Natural killer cell (primary cell): Measurements from ENCODE around the gene CLEC3B. TPM values are rescaled to one million over a fixed set of nuclear protein-coding genes. Genes with fewer than 3 reads are reported as not detected.
A peak's percentile ranks its signal among the peaks of the same experiment; 100 is the strongest.

Source experiments
- ATAC-seq, 3 donors: fragments of 150-1000 bp in 2 of 3; fragments of 200-7000 bp in 1 of 3; cut with Tn5 transposase; 1 replicate in 1 of 3; 2 replicates in 2 of 3; pipeline ENCODE4 v1.10.0; 2021; ENCODE audit warnings: mild to moderate bottlenecking in 2 of 3, moderate library complexity in 2 of 3
- DNase-seq, 2 donors: peaks; one replicate each; pipeline versions ENCODE4 v3.0.0 to v3.0.0-alpha.2; 2013 to 2021; ENCODE audit warnings: mixed read lengths in 1 of 2
- H3K27ac ChIP-seq: one replicate; pipeline ENCODE4 v1.5.1; 2013; ENCODE audit warnings: mild to moderate bottlenecking, low read length
- H3K27me3 ChIP-seq: one replicate; pipeline ENCODE4 v1.6.1; 2013; ENCODE audit warnings: low read length; ENCODE audit not compliant: control insufficient read depth, insufficient read depth
- H3K36me3 ChIP-seq: one replicate; pipeline ENCODE4 v1.6.1; 2013; ENCODE audit warnings: low read length; ENCODE audit not compliant: control insufficient read depth, insufficient read depth
- H3K4me1 ChIP-seq: one replicate; pipeline ENCODE4 v1.6.1; 2013; ENCODE audit warnings: low read length; ENCODE audit not compliant: control insufficient read depth, insufficient read depth
- H3K4me3 ChIP-seq: one replicate; pipeline ENCODE4 v1.5.1; 2013; ENCODE audit warnings: low read length
- H3K9me3 ChIP-seq: one replicate; pipeline ENCODE4 v1.6.1; 2013; ENCODE audit warnings: low read length; ENCODE audit not compliant: control insufficient read depth, insufficient read depth
- H3K27ac Mint-ChIP-seq, 2 donors: one replicate each; pipeline ENCODE4 v1.8.0; 2022; ENCODE audit warnings: mild to moderate bottlenecking in 2 of 2, mixed read lengths in 2 of 2, moderate library complexity in 1 of 2
- H3K27me3 Mint-ChIP-seq, 2 donors: one replicate each; pipeline ENCODE4 v1.8.0; 2022; ENCODE audit warnings: low read depth in 2 of 2, mixed read lengths in 2 of 2
- H3K36me3 Mint-ChIP-seq: one replicate; pipeline ENCODE4 v1.8.0; 2022; ENCODE audit warnings: mixed read lengths
- H3K4me1 Mint-ChIP-seq, 2 donors: one replicate each; pipeline ENCODE4 v1.8.0; 2022; ENCODE audit warnings: mixed read lengths in 2 of 2
- H3K4me3 Mint-ChIP-seq: one replicate; pipeline ENCODE4 v1.8.0; 2022; ENCODE audit warnings: mild to moderate bottlenecking, moderate library complexity, mixed read lengths
- H3K9me3 Mint-ChIP-seq, 2 donors: one replicate each; pipeline ENCODE4 v1.8.0; 2022; ENCODE audit warnings: mixed read lengths in 2 of 2
- WGBS: methylation state at CpG from one replicate; pipeline ENCODE4 v1.1.7; 2013; ENCODE audit warnings: missing lambda C conversion rate; ENCODE audit not compliant: insufficient coverage; 5-methylcytosine and 5-hydroxymethylcytosine counted together
- intact Hi-C: fragments of 100-400 bp; cut with micrococcal nuclease; formaldehyde crosslinking; loops from one replicate; pipeline ENCODE4 v1.14.2; 2022
- total RNA-seq, 4 donors: library from RNA; stranded (reverse); fragments of 120-200 nt in 1 of 4; gene quantifications; one replicate each; pipeline versions ENCODE4 v1.2.3 to v1.2.4, GENCODE V29; 2013 to 2022
- TF ChIP-seq, protein P1 (sequence below): fragments of 200-600 bp; IDR thresholded peaks from one replicate; pipeline ENCODE4 v1.8.0; 2022; ENCODE audit warnings: antibody characterized with exemption

Gene CLEC3B
- total RNA-seq, 3 donors from 2014 or later (not counting 1 experiment from before 2014, with no cell fraction given): 0.87 to 1.5 (median 1.1) TPM

DNA sequence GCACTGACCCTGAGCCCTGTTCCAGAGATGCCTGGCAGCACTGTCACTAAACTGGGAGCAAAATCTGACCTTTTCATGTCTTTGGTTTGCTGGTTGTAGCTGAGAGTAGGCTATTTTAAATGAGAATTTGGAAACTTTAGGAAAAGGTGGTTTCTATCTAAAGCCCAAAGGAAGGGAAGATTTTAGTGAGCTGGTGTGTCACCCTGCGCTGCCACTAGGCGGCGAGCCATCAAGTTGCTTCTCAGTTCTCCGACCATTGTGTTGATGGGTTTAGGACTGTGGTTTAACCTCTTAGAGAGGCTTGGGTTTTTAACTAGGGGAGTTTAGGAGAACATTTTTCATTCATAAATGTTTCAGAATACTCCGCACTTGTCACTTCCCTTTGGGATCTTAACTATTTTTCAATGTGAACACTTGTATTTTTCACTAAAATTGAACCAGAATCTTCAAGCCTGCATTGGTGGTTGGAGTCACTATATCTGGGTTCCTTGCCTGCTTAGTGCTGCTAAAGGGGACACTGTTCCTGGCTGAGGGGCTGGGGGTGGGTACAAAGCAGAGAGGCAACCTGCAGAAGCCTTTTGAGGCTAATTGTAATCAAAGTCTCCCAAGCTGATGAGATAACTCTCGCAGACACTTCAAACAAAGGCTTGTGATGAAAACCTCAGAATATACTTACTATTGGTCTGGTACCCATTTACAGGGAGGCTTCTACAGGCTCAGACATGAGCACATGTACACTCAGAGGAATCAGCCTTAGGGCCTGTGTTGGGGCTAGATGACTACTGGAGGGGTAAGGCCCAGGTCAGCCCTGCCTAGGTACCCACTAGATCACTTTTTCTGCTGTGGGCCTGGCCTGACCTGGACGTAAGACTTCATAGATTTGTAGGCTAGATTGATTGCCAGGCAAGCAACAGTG lies 33.3 kb upstream of the CLEC3B start:
- Histone ChIP-seq H3K27me3 (no peaks in the 10 kb centered on the region), H3K36me3 (peaks cover 45% of the 10 kb centered on the region), H3K4me3 (no peak overlapping the region), H3K27ac (no peak overlapping the region), H3K9me3 (no peaks in the 10 kb centered on the region), H3K4me1 (no peaks in the 10 kb centered on the region)
- ATAC-seq (peak; percentile 59 to 78 (median 77)), DNase-seq (peak in 1 of 2 donors; percentile 37)
- Mint-ChIP-seq H3K36me3 (no peaks in the 10 kb centered on the region), H3K4me1 (peaks cover 36 to 46% of the 10 kb centered on the region in 2 donors), H3K4me3 (no peak overlapping the region), H3K27me3 (no peaks in the 10 kb centered on the region), H3K27ac (no peak overlapping the region), H3K9me3 (no peaks in the 10 kb centered on the region)
- intact Hi-C loops: no loop called here
- TF ChIP-seq, protein P1, sequence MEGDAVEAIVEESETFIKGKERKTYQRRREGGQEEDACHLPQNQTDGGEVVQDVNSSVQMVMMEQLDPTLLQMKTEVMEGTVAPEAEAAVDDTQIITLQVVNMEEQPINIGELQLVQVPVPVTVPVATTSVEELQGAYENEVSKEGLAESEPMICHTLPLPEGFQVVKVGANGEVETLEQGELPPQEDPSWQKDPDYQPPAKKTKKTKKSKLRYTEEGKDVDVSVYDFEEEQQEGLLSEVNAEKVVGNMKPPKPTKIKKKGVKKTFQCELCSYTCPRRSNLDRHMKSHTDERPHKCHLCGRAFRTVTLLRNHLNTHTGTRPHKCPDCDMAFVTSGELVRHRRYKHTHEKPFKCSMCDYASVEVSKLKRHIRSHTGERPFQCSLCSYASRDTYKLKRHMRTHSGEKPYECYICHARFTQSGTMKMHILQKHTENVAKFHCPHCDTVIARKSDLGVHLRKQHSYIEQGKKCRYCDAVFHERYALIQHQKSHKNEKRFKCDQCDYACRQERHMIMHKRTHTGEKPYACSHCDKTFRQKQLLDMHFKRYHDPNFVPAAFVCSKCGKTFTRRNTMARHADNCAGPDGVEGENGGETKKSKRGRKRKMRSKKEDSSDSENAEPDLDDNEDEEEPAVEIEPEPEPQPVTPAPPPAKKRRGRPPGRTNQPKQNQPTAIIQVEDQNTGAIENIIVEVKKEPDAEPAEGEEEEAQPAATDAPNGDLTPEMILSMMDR: peak; percentile 80
- WGBS: 87% methylated on average over 7 of the region's 7 CpGs

DNA sequence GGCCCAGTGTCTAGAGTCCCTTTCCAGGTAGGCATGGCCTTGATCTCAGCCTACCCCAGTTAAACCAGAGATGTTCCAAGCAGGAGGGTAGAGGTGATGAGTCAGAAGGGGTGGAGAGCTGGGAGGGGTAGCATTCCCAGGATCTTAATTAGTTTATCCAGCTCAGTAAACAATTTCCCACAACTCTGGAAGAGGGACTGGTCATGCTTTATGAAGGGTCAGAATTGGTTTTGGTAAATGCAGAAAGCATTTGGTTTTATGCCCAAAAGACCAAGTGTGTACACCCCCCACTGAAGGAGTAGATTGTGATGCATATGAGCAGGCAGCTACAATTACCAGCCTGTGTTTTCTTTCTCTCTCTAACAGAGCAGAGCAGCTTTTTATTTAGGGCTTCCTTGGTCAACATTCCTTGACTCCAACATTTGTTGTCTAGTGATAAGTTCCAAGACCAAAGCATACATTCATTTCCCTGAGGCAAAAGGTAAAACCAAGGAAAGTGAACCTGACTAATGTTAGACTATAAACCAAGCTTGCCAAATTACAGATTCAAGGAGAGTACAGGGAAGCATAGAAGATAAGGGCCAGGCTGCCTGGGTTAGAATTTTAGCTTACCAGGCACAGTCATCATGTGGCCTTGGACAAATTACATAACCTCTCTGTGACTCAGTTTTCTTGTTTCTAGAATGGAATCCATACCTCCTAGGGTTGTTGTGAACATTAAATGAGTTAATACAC lies 32.5 kb upstream of the CLEC3B start:
- H3K36me3 ChIP-seq: peaks cover 53% of the 10 kb centered on the region

DNA sequence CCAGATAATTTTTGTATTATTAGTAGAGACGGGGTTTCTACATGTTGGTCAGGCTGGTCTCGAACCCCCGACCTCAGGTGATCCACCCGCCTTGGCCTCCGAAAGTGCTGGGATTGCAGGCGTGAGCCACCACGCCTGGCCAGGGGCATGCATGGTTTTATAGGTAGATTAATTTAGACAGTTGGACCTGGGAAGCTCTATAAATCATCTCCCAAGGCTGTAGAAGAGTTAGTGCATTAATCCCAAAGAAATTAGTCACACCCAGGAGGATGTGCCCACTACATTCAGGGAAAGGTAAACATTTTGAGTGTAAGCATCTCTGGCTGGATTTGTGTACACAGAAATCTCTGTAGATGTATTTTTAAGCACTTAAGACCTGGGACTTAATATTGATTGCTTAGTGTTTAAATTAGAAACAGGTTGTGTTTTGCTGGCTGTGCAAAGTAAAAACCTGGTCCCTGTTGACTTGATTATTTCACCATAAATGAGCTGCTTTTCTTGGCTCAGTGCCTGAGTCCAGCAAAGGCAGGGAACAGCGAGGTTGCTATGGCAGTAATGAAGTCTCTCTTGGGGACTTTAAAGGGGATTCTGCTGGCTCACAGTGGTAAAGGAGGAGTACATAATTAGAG lies 30.8 kb upstream of the CLEC3B start:
- DNase-seq (no peak), ATAC-seq (no peak)
- TF ChIP-seq, protein P1: no peak
- H3K9me3 Mint-ChIP-seq: no peaks in the 10 kb centered on the region
- no peaks in the 10 kb centered on the region for H3K4me1 ChIP-seq
- no peaks in the 10 kb centered on the region for H3K27me3 ChIP-seq
- H3K27ac ChIP-seq: no peak overlapping the region
- intact Hi-C loops: no loop called here
- peaks cover 22 to 32% of the 10 kb centered on the region in 2 donors for H3K4me1 Mint-ChIP-seq
- H3K4me3 ChIP-seq: no peak overlapping the region
- H3K36me3 ChIP-seq: peaks cover 57% of the 10 kb centered on the region
- 98% methylated on average over 8 of the region's 8 CpGs for WGBS
- no peak overlapping the region for H3K27ac Mint-ChIP-seq
- peaks cover 3% of the 10 kb centered on the region for H3K36me3 Mint-ChIP-seq
- no peak overlapping the region for H3K4me3 Mint-ChIP-seq
- no peaks in the 10 kb centered on the region for H3K9me3 ChIP-seq
- H3K27me3 Mint-ChIP-seq: no peaks in the 10 kb centered on the region

More for the DNA sequence above, 32.5 kb upstream of the CLEC3B start:
- intact Hi-C loops: no loop called here
- Mint-ChIP-seq H3K4me3 (no peak overlapping the region), H3K27me3 (no peaks in the 10 kb centered on the region), H3K27ac (no peak overlapping the region), H3K9me3 (no peaks in the 10 kb centered on the region), H3K4me1 (peaks cover 29 to 38% of the 10 kb centered on the region in 2 donors), H3K36me3 (no peaks in the 10 kb centered on the region)
- H3K27me3 ChIP-seq: no peaks in the 10 kb centered on the region
- DNase-seq: no peak
- TF ChIP-seq, protein P1: no peak
- H3K9me3 ChIP-seq: no peaks in the 10 kb centered on the region
- H3K4me3 ChIP-seq: no peak overlapping the region
- ATAC-seq: no peak
- H3K4me1 ChIP-seq: no peaks in the 10 kb centered on the region
- no peak overlapping the region for H3K27ac ChIP-seq
